WI38 (cell line): ENCODE results near the gene NLGN4X.

Experiments
- H3K4me3 ChIP-seq: 2 replicates; pipeline ENCODE4 v1.5.1; 2011; ENCODE audit warnings: low read depth, mild to moderate bottlenecking, control low read depth, low read length
- CTCF ChIP-seq: IDR thresholded peaks from 2 replicates; pipeline ENCODE4 v1.5.1; 2012; ENCODE audit warnings: low read depth, mild to moderate bottlenecking, control low read depth, low read length

The NLGN4X gene

GRCh38 chrX:5998901-5999300 is 229.8 kb downstream of the NLGN4X start:
- TF ChIP-seq CTCF: no peak

GRCh38 chrX:5998456-5998855 is 230.2 kb downstream of the NLGN4X start:
- TF ChIP-seq CTCF: no peak

More at GRCh38 chrX:5998901-5999300, 229.8 kb downstream of the NLGN4X start:
- no peak overlapping the region for H3K4me3 ChIP-seq

GRCh38 chrX:5991393-5991792 is 237.3 kb downstream of the NLGN4X start:
- no peak overlapping the region for H3K4me3 ChIP-seq
- TF ChIP-seq CTCF: no peak

More at GRCh38 chrX:5998456-5998855, 230.2 kb downstream of the NLGN4X start:
- no peak overlapping the region for H3K4me3 ChIP-seq

GRCh38 chrX:5979338-5979737 is 249.3 kb downstream of the NLGN4X start:
- TF ChIP-seq CTCF: no peak
- no peak overlapping the region for H3K4me3 ChIP-seq

GRCh38 chrX:5976332-5976731 is 252.3 kb downstream of the NLGN4X start:
- no peak for TF ChIP-seq CTCF
- no peak overlapping the region for H3K4me3 ChIP-seq

- TF ChIP-seq CTCF: no peak
- no peak overlapping the region for H3K4me3 ChIP-seq
These were observed 257.4 kb downstream of the NLGN4X start for GRCh38 chrX:5971300-5971699.

GRCh38 chrX:5965406-5965805 is 263.3 kb downstream of the NLGN4X start:
- no peak for TF ChIP-seq CTCF
- no peak overlapping the region for H3K4me3 ChIP-seq
